SK-N-SH (cell line): ENCODE measurements around the gene RSPH4A. TPM values are rescaled to one million over a fixed set of nuclear protein-coding genes. Genes with fewer than 3 reads are reported as not detected.

Experiments
- CTCF ChIA-PET: fragments of 300-600, 350-600 bp; formaldehyde crosslinking; extraction: SDS; loops from one replicate; lab custom pipeline; 2021; lab: Yijun Ruan, JAX
- POLR2A ChIA-PET: fragments of 350-600 bp; sonication (Branson Sonifier 250); formaldehyde crosslinking; extraction: SDS; loops from one replicate; lab custom pipeline; 2020; ENCODE audit warnings: antibody characterized with exemption, inconsistent platforms; lab: Yijun Ruan, JAX
- DNase-seq: peaks from one replicate; pipeline ENCODE4 v3.0.0; 2012
- H2AFZ ChIP-seq: fragments of 200-600 bp; sonication (generic); 2 replicates; pipeline ENCODE4 v1.8.1; 2016; ENCODE audit warnings: antibody characterized with exemption, mild to moderate bottlenecking, low read depth
- H3F3A ChIP-seq: fragments of 200-600 bp; sonication (generic); replicated peaks from 2 replicates; pipeline ENCODE3; 2016; ENCODE audit warnings: antibody characterized with exemption, mild to moderate bottlenecking; ENCODE audit not compliant: insufficient read depth
- H3K27ac ChIP-seq, 2 experiments: fragments of 200-500 bp in 1 of 2; fragments of 200-600 bp in 1 of 2; sonication (Bioruptor generic) in 1 of 2; sonication (generic), shearing (Covaris generic) in 1 of 2; 2 replicates each; pipeline versions ENCODE4 v1.5.1 to v1.6.1; 2014 to 2016; ENCODE audit warnings: low read depth in 2 of 2, inconsistent platforms in 1 of 2, low read length in 1 of 2, mild to moderate bottlenecking in 1 of 2, mixed read lengths in 1 of 2
- H3K27me3 ChIP-seq: fragments of 200-600 bp; sonication (generic), shearing (Covaris generic); 2 replicates; pipeline ENCODE4 v1.6.1; 2016; ENCODE audit warnings: mixed run types; ENCODE audit not compliant: insufficient read depth
- H3K36me3 ChIP-seq, 2 experiments: fragments of 200-500 bp in 1 of 2; fragments of 200-600 bp in 1 of 2; sonication (Bioruptor generic) in 1 of 2; sonication (generic) in 1 of 2; replicated peaks in 1 of 2; 2 replicates each; pipeline versions ENCODE3 to v1.5.1; 2014 to 2016; ENCODE audit warnings: low read length in 1 of 2, mild to moderate bottlenecking in 1 of 2; ENCODE audit not compliant: insufficient read depth in 2 of 2, control insufficient read depth in 1 of 2
- H3K4me1 ChIP-seq, 2 experiments: fragments of 200-500 bp in 1 of 2; fragments of 200-600 bp in 1 of 2; sonication (Bioruptor generic) in 1 of 2; sonication (generic), shearing (Covaris generic) in 1 of 2; 2 replicates each; pipeline versions ENCODE4 v1.5.1 to v1.6.1; 2014 to 2016; ENCODE audit warnings: low read depth in 1 of 2, low read length in 1 of 2, mixed run types in 1 of 2; ENCODE audit not compliant: insufficient read depth in 2 of 2, control insufficient read depth in 1 of 2
- H3K4me2 ChIP-seq: fragments of 200-600 bp; sonication (generic), shearing (Covaris generic); 2 replicates; pipeline ENCODE4 v1.6.1; 2017; ENCODE audit warnings: mixed run types
- H3K4me3 ChIP-seq, 2 experiments: fragments of 200-500 bp in 1 of 2; fragments of 200-600 bp in 1 of 2; sonication (Bioruptor generic) in 1 of 2; sonication (generic), shearing (Covaris generic) in 1 of 2; 2 replicates each; pipeline versions ENCODE4 v1.5.1 to v1.8.1; 2014 to 2016; ENCODE audit warnings: low read depth in 2 of 2, inconsistent platforms in 1 of 2, low read length in 1 of 2, mild to moderate bottlenecking in 1 of 2, mixed read lengths in 1 of 2, moderate library complexity in 1 of 2
- H3K79me2 ChIP-seq: fragments of 200-600 bp; sonication (generic); 2 replicates; pipeline ENCODE4 v1.8.1; 2017; ENCODE audit warnings: mild to moderate bottlenecking; ENCODE audit not compliant: insufficient read depth
- H3K9ac ChIP-seq: fragments of 200-600 bp; sonication (generic); 2 replicates; pipeline ENCODE4 v1.6.1; 2017; ENCODE audit warnings: mixed run types
- H3K9me2 ChIP-seq: fragments of 200-600 bp; sonication (generic); 2 replicates; pipeline ENCODE4 v1.6.1; 2017; ENCODE audit warnings: mixed run types
- H3K9me3 ChIP-seq: fragments of 200-600 bp; sonication (generic); 2 replicates; pipeline ENCODE4 v1.6.1; 2017; ENCODE audit warnings: mixed run types, mild to moderate bottlenecking, moderate library complexity
- H4K20me1 ChIP-seq: fragments of 200-600 bp; sonication (generic); 2 replicates; pipeline ENCODE4 v1.6.1; 2017; ENCODE audit warnings: mild to moderate bottlenecking, mixed run types; ENCODE audit not compliant: insufficient read depth
- CHD2 ChIP-seq: fragments of 150-350 bp; IDR thresholded peaks from 2 replicates; pipeline ENCODE4 v1.6.1; 2018; ENCODE audit warnings: low read length; ENCODE audit not compliant: partially characterized antibody
- EP300 ChIP-seq, 2 experiments: IDR thresholded peaks; 2 replicates each; pipeline versions ENCODE4 v1.4.0 to v1.6.1; 2012; ENCODE audit warnings: borderline replicate concordance in 1 of 2, low read depth in 1 of 2, low read length in 1 of 2
- FOSL2 ChIP-seq: IDR thresholded peaks from 2 replicates; pipeline ENCODE4 v1.4.0; 2012; ENCODE audit warnings: low read depth, mild to moderate bottlenecking, moderate library complexity, borderline replicate concordance
- FOXJ3 ChIP-seq: sonication (generic); formaldehyde crosslinking; IDR thresholded peaks from 2 replicates; pipeline ENCODE4 v1.5.1; 2020; ENCODE audit warnings: mild to moderate bottlenecking, missing genetic modification reagents
- FOXM1 ChIP-seq: IDR thresholded peaks from 2 replicates; pipeline ENCODE4 v1.4.0; 2012; ENCODE audit warnings: low read depth, mild to moderate bottlenecking
- GABPA ChIP-seq: IDR thresholded peaks from 2 replicates; pipeline ENCODE4 v1.4.0; 2012; ENCODE audit warnings: low read depth, mild to moderate bottlenecking
- GATA2 ChIP-seq: sonication (generic); formaldehyde crosslinking; IDR thresholded peaks from 2 replicates; pipeline ENCODE4 v1.5.0; 2020; ENCODE audit warnings: mild to moderate bottlenecking, missing genetic modification reagents
- JUND ChIP-seq: IDR thresholded peaks from 2 replicates; pipeline ENCODE4 v1.4.0; 2012
- MEF2A ChIP-seq: IDR thresholded peaks from 2 replicates; pipeline ENCODE4 v1.4.0; 2012; ENCODE audit warnings: low read depth, borderline replicate concordance
- MXI1 ChIP-seq: IDR thresholded peaks from 2 replicates; pipeline ENCODE4 v1.6.1; 2012; ENCODE audit warnings: mild to moderate bottlenecking, low read depth, low read length, improper control_type of control experiment
- SIN3A ChIP-seq: IDR thresholded peaks from 2 replicates; pipeline ENCODE4 v1.6.1; 2012; ENCODE audit warnings: low read depth, mild to moderate bottlenecking, low read length, moderate library complexity, borderline replicate concordance
- SMC3 ChIP-seq: IDR thresholded peaks from 2 replicates; pipeline ENCODE4 v1.6.1; 2012; ENCODE audit warnings: low read depth, low read length, improper control_type of control experiment
- TAF1 ChIP-seq: IDR thresholded peaks from 2 replicates; pipeline ENCODE4 v1.6.1; 2012; ENCODE audit warnings: low read depth, mild to moderate bottlenecking, low read length, moderate library complexity, borderline replicate concordance
- WGBS: methylation state at CpG from one replicate; pipeline ENCODE4 v1.1.6; 2017; ENCODE audit warnings: low lambda C conversion rate; 5-methylcytosine and 5-hydroxymethylcytosine counted together
- polyA plus RNA-seq, 3 experiments: library from polyadenylated mRNA; depleted of rRNA; stranded (reverse); fragments of >200 nt; gene quantifications; 2 replicates each; pipeline ENCODE4 v1.2.3, GENCODE V29; 2012
- TF ChIP-seq, protein P1 (sequence below): IDR thresholded peaks from 2 replicates; pipeline ENCODE4; 2012
- TF ChIP-seq, protein P2 (sequence below): fragments of 150-350 bp; IDR thresholded peaks from 2 replicates; pipeline ENCODE4 v1.6.1; 2017; ENCODE audit warnings: antibody characterized with exemption, low read length, low read depth, borderline replicate concordance
- TF ChIP-seq, protein P3 (sequence below): fragments of 150-350 bp; IDR thresholded peaks from 2 replicates; pipeline ENCODE4 v1.6.1; 2016; ENCODE audit warnings: mild to moderate bottlenecking, low read depth, low read length
- TF ChIP-seq, protein P4 (sequence below): IDR thresholded peaks from 2 replicates; pipeline ENCODE4 v1.4.0; 2012; ENCODE audit warnings: low read depth

RSPH4A gene
- polyA plus RNA-seq, 1 of the 3 experiments (the other 2 are of a cell fraction), result 0.30 TPM

DNA sequence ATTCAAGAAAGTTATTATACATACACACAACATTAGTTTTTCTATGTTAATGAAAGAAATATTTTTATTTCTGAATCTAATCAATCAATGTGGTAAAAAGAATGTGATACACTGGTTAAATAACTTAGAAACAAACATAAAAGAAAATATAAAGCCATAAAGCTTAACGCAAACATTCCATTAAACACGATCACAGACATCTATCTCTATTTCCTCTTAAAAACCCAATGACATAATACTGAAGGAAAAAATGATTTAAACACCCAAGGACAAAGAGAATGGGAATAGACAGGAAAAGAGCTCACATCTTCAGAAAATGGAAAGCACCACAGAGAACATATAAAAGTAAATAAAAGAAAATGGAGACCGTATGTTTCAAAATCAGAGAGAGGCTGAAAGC lies 32.9 kb downstream of the RSPH4A start:
- H3K9me2 ChIP-seq, result no peaks in the 10 kb centered on the region
- peaks cover 6% of the 10 kb centered on the region; the same call in 1 of the 2 replicates for H3K79me2 ChIP-seq
- peaks cover 11% of the 10 kb centered on the region for H3F3A ChIP-seq
- H3K4me2 ChIP-seq, result no peak overlapping the region
- H3K27me3 ChIP-seq, result no peaks in the 10 kb centered on the region
- H3K9ac ChIP-seq, result no peak overlapping the region
- peaks cover 27 to 55% of the 10 kb centered on the region in 2 experiments for H3K36me3 ChIP-seq
- ChIA-PET POLR2A (no interaction called here), CTCF (interaction anchor here (0.8 to 2.0 kb wide), 8 partner anchors 12 to 433 kb away, joined by 3 to 9 read pairs (median 4); no protein-coding TSS in a partner anchor)
- no peak for DNase-seq
- peaks cover 0 to 16% of the 10 kb centered on the region in 2 experiments; a peak in 2 of 4 replicates for H3K4me1 ChIP-seq
- WGBS, result 95% methylated on average over 3 of the region's 3 CpGs
- H3K27ac ChIP-seq, result no peak overlapping the region
- no peaks in the 10 kb centered on the region for H3K9me3 ChIP-seq
- peaks cover 3% of the 10 kb centered on the region; the same call in 1 of the 2 replicates for H4K20me1 ChIP-seq
- H3K4me3 ChIP-seq, result no peak overlapping the region
- TF ChIP-seq EP300 (IDR thresholded peaks at IDR 0.05; ENCODE audit: borderline replicate concordance in 1 of 2, low read depth in 1 of 2, low read length in 1 of 2) (no peak), GABPA (no peak), SMC3 (no peak), FOSL2 (no peak), GATA2 (no peak), JUND (no peak)
- TF ChIP-seq, protein P1, sequence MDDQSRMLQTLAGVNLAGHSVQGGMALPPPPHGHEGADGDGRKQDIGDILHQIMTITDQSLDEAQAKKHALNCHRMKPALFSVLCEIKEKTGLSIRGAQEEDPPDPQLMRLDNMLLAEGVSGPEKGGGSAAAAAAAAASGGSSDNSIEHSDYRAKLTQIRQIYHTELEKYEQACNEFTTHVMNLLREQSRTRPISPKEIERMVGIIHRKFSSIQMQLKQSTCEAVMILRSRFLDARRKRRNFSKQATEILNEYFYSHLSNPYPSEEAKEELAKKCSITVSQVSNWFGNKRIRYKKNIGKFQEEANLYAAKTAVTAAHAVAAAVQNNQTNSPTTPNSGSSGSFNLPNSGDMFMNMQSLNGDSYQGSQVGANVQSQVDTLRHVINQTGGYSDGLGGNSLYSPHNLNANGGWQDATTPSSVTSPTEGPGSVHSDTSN, result no peak
- TF ChIP-seq, protein P2, sequence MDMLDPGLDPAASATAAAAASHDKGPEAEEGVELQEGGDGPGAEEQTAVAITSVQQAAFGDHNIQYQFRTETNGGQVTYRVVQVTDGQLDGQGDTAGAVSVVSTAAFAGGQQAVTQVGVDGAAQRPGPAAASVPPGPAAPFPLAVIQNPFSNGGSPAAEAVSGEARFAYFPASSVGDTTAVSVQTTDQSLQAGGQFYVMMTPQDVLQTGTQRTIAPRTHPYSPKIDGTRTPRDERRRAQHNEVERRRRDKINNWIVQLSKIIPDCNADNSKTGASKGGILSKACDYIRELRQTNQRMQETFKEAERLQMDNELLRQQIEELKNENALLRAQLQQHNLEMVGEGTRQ, result no peak
- H2AFZ ChIP-seq, result no peak overlapping the region

DNA sequence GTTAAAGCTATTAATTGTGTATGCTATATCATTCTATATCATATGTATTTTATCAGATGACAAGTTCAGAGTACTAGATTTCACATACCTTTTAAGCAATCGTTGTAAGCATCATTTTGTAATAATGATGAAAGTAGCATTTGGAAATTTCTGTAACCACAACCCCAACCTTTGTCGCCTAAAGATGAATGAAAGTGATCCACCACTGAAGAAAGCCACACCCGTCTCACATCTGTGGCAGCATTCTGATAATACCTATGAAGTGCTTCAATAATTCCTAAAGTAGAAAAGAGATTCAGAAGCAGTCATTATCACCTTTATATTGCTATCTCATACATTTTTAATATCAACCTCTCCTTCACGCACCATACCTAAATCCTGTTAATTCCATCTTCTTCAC lies 35.6 kb downstream of the RSPH4A start:
- H3F3A ChIP-seq, result peaks cover 6% of the 10 kb centered on the region
- WGBS, result 99% methylated on average over 4 of the region's 4 CpGs
- H3K4me3 ChIP-seq, result no peak overlapping the region
- H3K4me1 ChIP-seq, result peaks cover 0 to 16% of the 10 kb centered on the region in 2 experiments; a peak in 2 of 4 replicates
- peaks cover 3% of the 10 kb centered on the region; the same call in 1 of the 2 replicates for H3K79me2 ChIP-seq
- TF ChIP-seq, protein P3, sequence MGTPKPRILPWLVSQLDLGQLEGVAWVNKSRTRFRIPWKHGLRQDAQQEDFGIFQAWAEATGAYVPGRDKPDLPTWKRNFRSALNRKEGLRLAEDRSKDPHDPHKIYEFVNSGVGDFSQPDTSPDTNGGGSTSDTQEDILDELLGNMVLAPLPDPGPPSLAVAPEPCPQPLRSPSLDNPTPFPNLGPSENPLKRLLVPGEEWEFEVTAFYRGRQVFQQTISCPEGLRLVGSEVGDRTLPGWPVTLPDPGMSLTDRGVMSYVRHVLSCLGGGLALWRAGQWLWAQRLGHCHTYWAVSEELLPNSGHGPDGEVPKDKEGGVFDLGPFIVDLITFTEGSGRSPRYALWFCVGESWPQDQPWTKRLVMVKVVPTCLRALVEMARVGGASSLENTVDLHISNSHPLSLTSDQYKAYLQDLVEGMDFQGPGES, result no peak
- TF ChIP-seq JUND, result no peak
- TF ChIP-seq FOXJ3 (CRISPR knock-in tag), result no peak
- TF ChIP-seq CHD2, result no peak
- TF ChIP-seq, protein P4, sequence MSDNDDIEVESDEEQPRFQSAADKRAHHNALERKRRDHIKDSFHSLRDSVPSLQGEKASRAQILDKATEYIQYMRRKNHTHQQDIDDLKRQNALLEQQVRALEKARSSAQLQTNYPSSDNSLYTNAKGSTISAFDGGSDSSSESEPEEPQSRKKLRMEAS, result no peak
- no peak for TF ChIP-seq MEF2A
- TF ChIP-seq, protein P2, result no peak
- TF ChIP-seq MXI1, result no peak
- no peak for TF ChIP-seq FOXM1
- TF ChIP-seq FOSL2, result no peak
- no peak for TF ChIP-seq TAF1
- TF ChIP-seq SIN3A, result no peak
- CTCF ChIA-PET, result interaction anchor here (0.8 to 1.0 kb wide), 2 partner anchors 35 to 383 kb away, joined by 3 to 5 read pairs; partner anchors contain the start of gene RSPH4A
- H3K36me3 ChIP-seq, result peaks cover 36 to 68% of the 10 kb centered on the region in 2 experiments
- H2AFZ ChIP-seq, result no peak overlapping the region
- no peak overlapping the region for H3K4me2 ChIP-seq
- no peaks in the 10 kb centered on the region for H3K9me2 ChIP-seq
- no peak overlapping the region for H3K27ac ChIP-seq
- POLR2A ChIA-PET, result no interaction called here
- H3K9ac ChIP-seq, result no peak overlapping the region
- DNase-seq, result no peak
- H4K20me1 ChIP-seq, result peaks cover 3% of the 10 kb centered on the region; the same call in 1 of the 2 replicates
- no peaks in the 10 kb centered on the region for H3K9me3 ChIP-seq
- H3K27me3 ChIP-seq, result no peaks in the 10 kb centered on the region
